HG03097 (cell line): ENCODE measurements around the gene HMOX1.
"Not testable (repeated sequence)": the region's sequence is repeated elsewhere in the genome, so short reads cannot be mapped to it uniquely, and the experiment has no call there.

Experiments used
- ATAC-seq: cut with Tn5 transposase; IDR thresholded peaks from one replicate; pipeline ENCODE4 v1.9.1; 2021; ENCODE audit not compliant: unreplicated experiment, low FRiP score

Gene HMOX1

GRCh38 chr22:35430897-35431322 lies 50.0 kb downstream of the HMOX1 start:
- ATAC-seq, result no peak

GRCh38 chr22:35431483-35432227 lies 50.8 kb downstream of the HMOX1 start:
- no peak for ATAC-seq

DNA sequence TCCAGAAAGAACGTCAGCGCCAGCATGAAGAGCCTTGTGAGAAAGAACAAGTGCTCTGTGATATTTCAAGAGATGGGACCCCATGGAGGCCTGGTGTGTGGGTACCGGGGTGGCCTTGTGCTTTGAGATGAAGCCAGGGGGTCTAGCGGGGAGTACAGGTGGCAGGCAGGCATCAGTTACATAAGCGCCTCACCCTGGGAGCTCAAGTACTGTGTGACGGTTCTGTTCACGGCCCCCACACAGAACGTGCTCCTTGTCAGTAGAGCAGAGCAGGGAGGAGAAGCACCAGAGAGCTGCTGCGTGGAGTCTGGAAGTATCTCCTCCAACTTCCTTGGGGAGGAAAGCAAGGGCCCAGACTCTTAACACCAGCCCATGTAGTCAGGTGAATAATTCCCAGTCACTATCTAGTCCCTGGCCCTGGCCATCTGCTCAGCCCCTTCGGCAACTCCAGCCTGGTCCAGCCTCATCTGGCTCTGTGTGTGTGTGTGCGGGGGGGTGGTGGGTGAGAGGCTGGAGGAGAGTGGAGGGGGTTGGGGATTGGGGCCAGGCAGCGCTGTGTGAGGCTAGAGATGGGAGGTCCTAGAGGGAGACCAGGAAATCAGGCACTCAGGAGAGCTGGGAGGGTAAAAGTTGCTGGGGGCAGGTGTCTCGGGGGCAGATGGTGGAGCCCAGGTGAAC lies 51.5 kb downstream of the HMOX1 start:
- ATAC-seq, result no peak

GRCh38 chr22:35434061-35434710 lies 53.3 kb downstream of the HMOX1 start:
- no peak for ATAC-seq

- ATAC-seq, result no peak
Measured at GRCh38 chr22:35435201-35435740, 54.4 kb downstream of the HMOX1 start.

- no peak for ATAC-seq
Measured at GRCh38 chr22:35436421-35436820, 55.5 kb downstream of the HMOX1 start.

DNA sequence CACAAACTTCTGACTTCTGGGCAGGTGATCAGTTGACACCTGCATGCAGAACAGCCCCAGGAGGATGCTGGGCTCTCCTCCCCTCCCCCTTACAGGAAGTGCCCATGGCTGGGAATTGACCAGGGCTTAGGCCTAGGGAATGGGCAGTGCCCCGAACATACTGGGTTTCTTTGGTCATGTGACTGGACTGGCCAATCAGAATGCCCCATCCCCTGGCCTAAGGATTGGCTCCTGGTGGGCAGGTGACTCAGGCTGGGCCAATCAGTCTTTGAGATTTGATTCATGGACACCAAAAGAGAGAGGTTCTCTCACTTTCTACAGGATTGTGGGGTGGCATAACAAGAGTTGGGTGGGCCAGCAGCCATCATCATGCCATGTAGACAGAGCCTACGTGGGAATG lies 56.2 kb downstream of the HMOX1 start:
- no peak for ATAC-seq

DNA sequence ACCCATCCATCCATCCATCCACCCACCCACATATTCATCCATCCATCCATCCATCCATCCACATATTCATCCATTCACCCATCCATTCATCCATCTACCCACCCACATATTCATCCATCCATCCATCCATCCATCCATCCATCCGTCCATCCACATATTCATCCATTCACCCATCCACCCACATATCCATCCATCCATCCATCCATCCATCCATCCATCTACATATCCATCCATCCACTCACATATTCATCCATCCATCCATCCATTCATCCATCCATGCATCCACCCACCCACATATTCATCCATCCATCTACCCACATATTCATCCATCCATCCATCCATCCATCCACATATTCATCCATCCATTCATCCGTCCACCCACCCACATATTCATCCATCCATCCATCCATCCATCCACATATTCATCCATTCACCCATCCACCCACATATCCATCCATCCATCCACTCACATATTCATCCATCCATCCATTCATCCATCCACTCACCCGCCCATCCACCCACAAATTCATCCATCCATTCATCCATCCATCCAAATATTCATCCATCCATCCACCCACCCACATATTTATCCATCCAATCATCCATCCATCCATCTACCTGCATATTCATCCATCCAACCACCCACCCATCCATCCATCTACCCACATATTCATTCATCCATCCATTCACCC lies 57.9 kb downstream of the HMOX1 start:
- not testable (repeated sequence) for ATAC-seq

DNA sequence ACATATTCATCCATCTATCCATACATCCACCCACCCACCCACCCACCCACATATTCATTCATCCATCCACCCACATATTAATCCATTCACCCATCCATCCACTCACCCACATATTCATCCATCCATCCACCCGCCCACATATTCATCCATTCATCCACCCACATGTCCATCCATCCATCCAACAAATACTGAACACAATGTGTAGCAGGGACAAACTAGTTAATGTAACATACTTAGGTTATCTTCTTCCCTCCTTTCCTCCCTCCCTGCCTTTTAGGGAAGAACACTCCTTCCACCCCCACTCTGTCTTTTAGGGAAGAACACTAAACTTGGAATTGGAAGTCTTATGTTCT lies 58.4 kb downstream of the HMOX1 start:
- no peak for ATAC-seq

DNA sequence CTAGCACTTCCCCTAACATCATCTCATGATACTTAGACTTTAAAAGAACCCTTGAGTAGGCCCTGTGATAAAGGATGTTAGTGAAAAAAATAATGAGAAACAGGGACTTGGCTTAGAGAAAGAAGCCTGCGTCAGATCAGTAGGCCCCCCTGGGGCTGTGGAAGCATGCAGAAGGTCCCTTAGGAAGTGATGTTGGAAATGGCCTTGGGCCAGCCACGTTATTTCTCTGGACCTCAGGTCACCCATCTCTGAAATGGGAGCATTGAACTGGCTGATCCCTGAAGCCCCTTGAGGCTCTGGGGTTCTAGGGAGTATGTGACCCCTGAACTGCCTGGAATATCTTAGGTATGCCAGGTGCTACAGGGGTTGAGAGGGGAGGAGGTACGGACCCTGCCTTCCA lies 59.2 kb downstream of the HMOX1 start:
- no peak for ATAC-seq

DNA sequence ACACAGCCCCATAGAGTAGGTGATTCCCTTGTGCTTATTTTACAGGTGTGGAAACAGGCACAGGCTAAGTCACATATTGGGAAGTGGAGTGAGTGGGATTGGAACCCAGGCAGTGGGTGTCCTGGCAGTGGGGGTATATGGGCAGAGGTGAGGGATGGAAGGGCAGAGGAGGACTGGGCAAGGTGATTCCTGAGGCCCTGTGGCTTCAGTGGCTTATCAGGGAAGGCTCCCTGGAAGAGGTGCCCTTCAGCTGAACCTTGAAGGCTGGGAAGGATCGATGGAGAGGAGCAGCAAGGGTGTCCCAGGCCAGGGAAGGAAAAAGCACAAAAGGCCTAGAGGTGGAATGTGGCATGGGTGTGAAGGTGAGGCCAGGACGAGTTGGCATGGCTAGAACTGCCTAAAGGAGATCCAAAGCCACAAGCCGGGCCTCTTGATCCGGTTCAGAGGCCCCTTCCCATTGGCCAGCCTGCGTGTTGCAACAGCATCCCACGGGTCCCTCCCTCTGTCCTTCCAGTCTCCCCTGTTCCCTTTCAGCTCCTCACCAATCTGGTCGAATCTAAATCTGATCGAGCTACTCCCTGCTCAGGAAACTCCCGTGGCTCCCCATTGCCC lies 60.7 kb downstream of the HMOX1 start:
- no peak for ATAC-seq

DNA sequence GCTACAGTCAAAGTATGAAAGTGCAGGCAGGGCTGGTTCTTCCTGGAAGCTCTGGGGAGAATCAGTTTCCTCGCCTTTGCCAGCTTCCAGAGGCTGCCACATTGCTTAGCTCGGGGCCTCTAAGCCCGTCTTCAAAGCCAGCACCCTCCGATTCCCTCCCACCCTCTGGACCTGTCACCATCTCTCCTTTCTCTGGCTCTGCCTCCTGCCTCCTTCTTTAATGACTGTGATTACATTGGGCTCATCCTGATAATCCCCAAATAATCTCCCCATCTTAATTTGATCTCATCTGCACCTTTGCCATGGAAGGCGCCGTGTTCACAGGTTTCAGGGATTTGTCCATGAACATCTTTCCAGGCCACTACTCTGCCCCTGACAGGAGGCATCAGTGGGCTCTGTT lies 61.6 kb downstream of the HMOX1 start:
- ATAC-seq, result no peak

DNA sequence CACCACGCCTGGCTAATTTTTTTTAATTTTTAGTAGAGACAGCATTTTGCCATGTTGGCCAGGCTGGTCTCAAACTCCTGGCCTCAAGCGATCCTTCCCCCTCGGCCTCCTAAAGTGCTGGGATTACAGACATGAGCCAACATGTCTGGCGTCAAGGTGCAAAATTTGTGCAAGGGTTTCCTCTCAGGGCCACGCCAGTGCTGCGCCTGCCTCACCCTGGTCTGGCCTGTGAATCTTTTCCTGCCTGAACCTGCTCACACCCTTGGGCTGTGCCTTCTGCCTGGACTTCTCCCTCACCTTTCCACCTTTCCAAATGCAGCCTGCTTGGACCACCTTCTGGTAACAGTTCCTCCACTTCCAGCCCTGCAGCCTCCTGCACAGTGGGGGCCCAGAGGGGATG lies 62.4 kb downstream of the HMOX1 start:
- no peak for ATAC-seq
